CD4-positive, alpha-beta T cell treated with Interleukin-15 for 1 hour (primary cell): ENCODE measurements around the gene FAM209B.
"Not testable (repeated sequence)": the region's sequence is repeated elsewhere in the genome, so short reads cannot be mapped to it uniquely, and the experiment has no call there.

ENCODE experiments used
- DNase-seq: peaks from one replicate; pipeline ENCODE4 v3.0.0-alpha.2; 2020

The FAM209B gene

GRCh38 chr20:56542489-56543030 is 9.5 kb downstream of the FAM209B start:
- DNase-seq, result no peak

GRCh38 chr20:56551571-56551970 is 18.5 kb downstream of the FAM209B start:
- no peak for DNase-seq

GRCh38 chr20:56552911-56553629 is 20.0 kb downstream of the FAM209B start:
- no peak for DNase-seq

- no peak for DNase-seq
Observed at GRCh38 chr20:56554869-56555268, 21.8 kb downstream of the FAM209B start.

DNA sequence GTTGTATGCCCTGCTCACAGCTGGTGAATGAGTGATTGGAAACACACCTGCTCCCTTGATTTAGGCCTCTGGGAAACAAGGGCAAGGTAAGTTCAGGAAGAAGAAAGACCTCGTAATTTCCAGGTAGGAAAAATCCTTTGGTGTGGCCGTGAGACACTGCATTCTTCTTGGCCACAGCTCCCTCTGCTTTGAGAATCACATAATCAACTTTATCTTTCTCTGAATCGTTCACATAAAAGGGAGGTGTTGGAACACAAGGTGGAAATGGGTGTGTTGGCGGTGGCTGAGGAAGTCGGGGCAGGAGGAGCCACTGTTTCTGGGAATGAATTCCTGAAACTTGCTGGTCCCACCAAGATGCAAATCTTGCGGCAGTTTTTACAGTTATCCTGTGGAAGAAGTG is 25.9 kb downstream of the FAM209B start:
- DNase-seq, result no peak

GRCh38 chr20:56564526-56564925 is 31.5 kb downstream of the FAM209B start:
- DNase-seq, result not testable (repeated sequence)

GRCh38 chr20:56565511-56565910 is 32.5 kb downstream of the FAM209B start:
- no peak for DNase-seq

DNA sequence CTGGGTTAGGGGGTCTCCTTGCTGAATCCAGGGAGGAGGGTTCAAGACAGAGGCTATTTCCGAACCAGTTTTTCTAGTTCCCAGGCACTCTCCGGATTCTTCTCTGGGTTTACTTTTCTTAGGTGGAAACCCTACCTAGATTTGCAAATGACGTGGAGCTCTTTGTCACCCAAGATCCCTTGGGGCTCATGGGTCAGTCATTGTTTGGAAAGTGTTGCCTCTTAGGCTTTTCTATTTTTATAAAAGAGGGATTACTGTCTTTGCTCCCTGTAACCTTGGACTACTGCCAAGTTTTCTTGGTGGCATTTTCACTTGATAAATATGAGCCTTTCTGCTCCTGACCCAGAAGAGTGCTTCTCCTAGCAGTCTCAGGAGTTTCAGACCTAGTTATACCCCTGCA is 33.6 kb downstream of the FAM209B start:
- DNase-seq, result no peak

- DNase-seq, result no peak
Observed at GRCh38 chr20:56570832-56571231, 37.8 kb downstream of the FAM209B start.

- no peak for DNase-seq
Observed at GRCh38 chr20:56572172-56572571, 39.1 kb downstream of the FAM209B start.

GRCh38 chr20:56573986-56574385 is 40.9 kb downstream of the FAM209B start:
- DNase-seq, result no peak

DNA sequence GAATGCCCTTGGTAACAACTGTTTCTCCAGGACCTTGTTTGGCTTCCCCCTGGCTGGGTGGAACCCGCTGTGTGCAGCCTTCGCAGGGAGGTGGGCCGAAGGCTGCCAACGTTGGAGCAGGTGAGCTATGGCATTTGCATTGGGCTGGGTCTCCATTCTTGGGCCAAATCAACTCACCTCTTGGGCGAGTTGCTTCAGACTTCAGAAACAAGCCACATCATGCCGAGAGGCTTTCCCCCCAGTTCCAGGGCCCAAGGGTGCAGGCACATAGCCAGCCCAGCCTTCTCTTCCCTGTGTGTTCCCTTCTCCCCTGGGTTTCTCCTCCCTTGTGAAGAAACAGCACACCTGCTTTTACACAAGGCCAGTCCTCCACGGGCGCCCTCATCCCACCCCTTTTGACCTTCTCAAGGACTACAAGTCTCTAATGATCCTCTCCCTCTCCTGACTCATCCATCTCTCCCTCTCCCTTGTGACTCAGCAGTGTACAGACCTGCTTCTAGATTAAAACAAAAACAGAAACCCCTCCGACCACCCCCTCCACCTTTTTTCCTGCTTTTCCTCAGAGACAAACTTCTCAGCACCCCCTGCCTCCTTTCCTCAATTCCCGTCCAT is 41.6 kb downstream of the FAM209B start:
- no peak for DNase-seq

DNA sequence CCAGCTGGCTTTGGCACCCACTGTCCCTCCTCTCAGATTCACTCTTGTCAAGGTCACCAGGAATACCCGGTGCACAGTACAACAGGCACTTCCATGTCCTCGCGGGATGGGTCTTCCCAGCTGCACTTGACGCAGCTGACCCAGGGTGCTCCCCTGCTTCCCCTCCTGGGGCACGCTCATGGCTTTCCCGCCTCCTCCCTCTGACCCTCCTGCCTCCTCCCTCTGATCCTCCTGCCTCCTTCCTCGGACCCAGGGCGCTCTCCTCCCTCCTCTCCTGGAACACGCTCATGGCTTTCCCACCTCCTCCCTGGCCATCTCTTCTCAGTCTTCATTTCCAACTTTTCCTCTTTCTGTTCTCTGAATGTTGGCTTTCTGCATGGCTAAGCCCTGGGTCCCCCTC is 42.1 kb downstream of the FAM209B start:
- DNase-seq, result no peak

- DNase-seq, result no peak
Observed at GRCh38 chr20:56575961-56576360, 42.9 kb downstream of the FAM209B start.

- DNase-seq, result no peak
Observed at GRCh38 chr20:56579301-56579710, 46.3 kb downstream of the FAM209B start.

DNA sequence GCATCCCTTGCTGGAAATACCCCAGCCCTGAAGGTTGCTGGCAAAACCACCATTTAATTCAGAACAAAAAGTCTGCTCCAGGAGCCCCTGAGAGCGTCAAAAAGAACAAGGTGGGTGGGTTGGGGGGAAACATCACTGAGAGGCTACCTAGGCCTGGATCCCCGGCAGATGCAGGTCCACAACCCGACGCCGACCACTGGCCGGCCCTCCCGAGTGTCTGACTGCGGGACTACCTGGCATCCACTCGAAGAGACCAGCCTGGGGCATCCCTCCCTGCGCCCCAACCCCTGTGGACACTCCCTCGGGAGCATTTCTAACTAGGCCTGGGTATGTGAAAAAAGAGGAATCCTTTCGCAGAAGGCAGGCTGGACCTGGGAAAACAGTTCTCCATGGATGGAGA is 47.2 kb downstream of the FAM209B start:
- DNase-seq, result no peak

- DNase-seq, result no peak
Observed at GRCh38 chr20:56581701-56582100, 48.7 kb downstream of the FAM209B start.

GRCh38 chr20:56582542-56582941 is 49.5 kb downstream of the FAM209B start:
- DNase-seq, result no peak

GRCh38 chr20:56584916-56585315 is 51.9 kb downstream of the FAM209B start:
- DNase-seq, result no peak
